Sigmoid colon (tissue), 4 donors: Measurements from ENCODE around the gene LGR6.

ENCODE experiments used
- POLR2A ChIP-seq, 2 donors: fragments of 450-650 bp; IDR thresholded peaks; one replicate each; pipeline ENCODE4 v1.6.1; 2016; ENCODE audit warnings: antibody characterized with exemption in 2 of 2, mild to moderate bottlenecking in 2 of 2, moderate library complexity in 2 of 2
- POLR2AphosphoS5 ChIP-seq, 4 donors: sonication (generic); formaldehyde crosslinking; IDR thresholded peaks; one replicate each; pipeline ENCODE4 v1.6.1; 2017; ENCODE audit warnings: antibody characterized with exemption in 4 of 4
- TF ChIP-seq, protein P1 (sequence below), 4 experiments: fragments of 450-650 bp in 3 of 4; fragments of 200-600 bp in 1 of 4; IDR thresholded peaks; one replicate each; pipeline ENCODE4 v1.5.1; 2016 to 2019; ENCODE audit warnings: antibody characterized with exemption in 4 of 4, mild to moderate bottlenecking in 3 of 4, moderate library complexity in 2 of 4

DNA sequence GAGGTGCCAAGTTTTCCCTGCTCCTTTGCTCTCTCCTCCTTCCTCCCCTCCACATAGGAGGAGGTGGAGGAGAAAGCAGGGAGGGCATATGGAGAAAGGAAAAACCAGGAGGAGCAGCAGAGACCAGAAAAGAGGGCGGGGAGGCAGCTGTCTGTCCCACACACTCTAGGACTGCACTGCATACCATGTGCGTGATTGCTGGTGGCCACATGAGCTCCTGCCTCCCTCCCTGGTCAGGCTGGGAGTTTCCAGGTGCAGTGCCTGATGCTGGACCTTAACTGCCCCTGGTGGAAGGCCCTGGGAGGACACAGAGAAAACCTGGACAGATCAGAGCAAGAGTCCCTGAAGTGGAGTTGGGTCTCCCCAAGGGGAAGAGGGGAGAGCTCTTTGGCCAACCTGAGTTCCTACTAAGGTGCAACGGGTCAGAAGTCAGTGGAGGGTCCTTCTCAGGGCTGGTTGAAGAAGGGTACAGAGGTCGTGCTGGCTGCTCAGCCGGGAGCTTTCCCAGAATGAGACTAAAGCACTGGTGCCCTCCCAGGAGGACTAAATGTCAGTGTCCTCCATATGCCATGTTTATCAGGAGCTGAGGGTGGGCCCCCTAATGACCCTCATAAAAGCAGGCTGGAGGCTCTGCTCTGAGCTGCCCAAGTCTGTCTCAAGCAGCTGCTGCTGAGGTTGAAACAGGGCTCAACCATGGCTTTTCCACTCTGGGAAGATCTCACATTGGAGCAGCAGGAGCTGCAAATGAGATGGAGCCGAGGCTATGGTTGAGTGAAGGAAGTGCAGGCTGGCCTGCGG lies 3.5 kb upstream of the LGR6 start:
- TF ChIP-seq, protein P1, sequence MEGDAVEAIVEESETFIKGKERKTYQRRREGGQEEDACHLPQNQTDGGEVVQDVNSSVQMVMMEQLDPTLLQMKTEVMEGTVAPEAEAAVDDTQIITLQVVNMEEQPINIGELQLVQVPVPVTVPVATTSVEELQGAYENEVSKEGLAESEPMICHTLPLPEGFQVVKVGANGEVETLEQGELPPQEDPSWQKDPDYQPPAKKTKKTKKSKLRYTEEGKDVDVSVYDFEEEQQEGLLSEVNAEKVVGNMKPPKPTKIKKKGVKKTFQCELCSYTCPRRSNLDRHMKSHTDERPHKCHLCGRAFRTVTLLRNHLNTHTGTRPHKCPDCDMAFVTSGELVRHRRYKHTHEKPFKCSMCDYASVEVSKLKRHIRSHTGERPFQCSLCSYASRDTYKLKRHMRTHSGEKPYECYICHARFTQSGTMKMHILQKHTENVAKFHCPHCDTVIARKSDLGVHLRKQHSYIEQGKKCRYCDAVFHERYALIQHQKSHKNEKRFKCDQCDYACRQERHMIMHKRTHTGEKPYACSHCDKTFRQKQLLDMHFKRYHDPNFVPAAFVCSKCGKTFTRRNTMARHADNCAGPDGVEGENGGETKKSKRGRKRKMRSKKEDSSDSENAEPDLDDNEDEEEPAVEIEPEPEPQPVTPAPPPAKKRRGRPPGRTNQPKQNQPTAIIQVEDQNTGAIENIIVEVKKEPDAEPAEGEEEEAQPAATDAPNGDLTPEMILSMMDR (IDR thresholded peaks at IDR 0.05): no peak
- no peak for TF ChIP-seq POLR2A (IDR thresholded peaks at IDR 0.05)
- no peak for TF ChIP-seq POLR2AphosphoS5 (IDR thresholded peaks at IDR 0.05)
